Adrenal gland (tissue), 5 donors: ENCODE data around the gene AP1S1.

Source experiments
- CTCF ChIP-seq, 6 experiments: fragments of 450-650 bp in 4 of 6; fragments of 200-600 bp in 2 of 6; sonication (generic) in 1 of 6; IDR thresholded peaks; 1 replicate in 5 of 6; 2 replicates in 1 of 6; pipeline versions ENCODE4 v1.5.1 to v1.8.0; 2016 to 2021; ENCODE audit warnings: antibody characterized with exemption in 6 of 6, mild to moderate bottlenecking in 2 of 6, moderate library complexity in 1 of 6
- POLR2A ChIP-seq, 2 donors: fragments of 450-650 bp; IDR thresholded peaks; one replicate each; pipeline ENCODE4 v1.6.1; 2017; ENCODE audit warnings: antibody characterized with exemption in 2 of 2, mild to moderate bottlenecking in 2 of 2, moderate library complexity in 1 of 2
- donor health status: DM: no; HTN: no; CAD: no.

- TF ChIP-seq CTCF (IDR thresholded peaks at IDR 0.05) (no peak), POLR2A (IDR thresholded peaks at IDR 0.05) (no peak)
These were observed 43.0 kb upstream of the AP1S1 start for GRCh38 chr7:101111261-101111660.
